Measurements from ENCODE around the gene LEMD2.

The LEMD2 gene

GRCh38 chr6:33761922-33762629, 26.9 kb downstream of the LEMD2 start:
- in situ Hi-C loops (cut with MboI; ENCODE audit: low sequenced_read_pairs): loop anchor here (10.0 kb wide), 1 partner anchor 393 kb away; no protein-coding TSS in a partner anchor

- in situ Hi-C loops (cut with MboI; ENCODE audit: low sequenced_read_pairs): loop anchor here (10.0 kb wide), 1 partner anchor 393 kb away; no protein-coding TSS in a partner anchor
Observed at GRCh38 chr6:33761581-33761921, 27.4 kb downstream of the LEMD2 start.

GRCh38 chr6:33759887-33760629, 28.9 kb downstream of the LEMD2 start:
- in situ Hi-C loops (cut with MboI; ENCODE audit: low sequenced_read_pairs): loop anchor here (10.0 kb wide), 1 partner anchor 395 kb away; no protein-coding TSS in a partner anchor

DNA sequence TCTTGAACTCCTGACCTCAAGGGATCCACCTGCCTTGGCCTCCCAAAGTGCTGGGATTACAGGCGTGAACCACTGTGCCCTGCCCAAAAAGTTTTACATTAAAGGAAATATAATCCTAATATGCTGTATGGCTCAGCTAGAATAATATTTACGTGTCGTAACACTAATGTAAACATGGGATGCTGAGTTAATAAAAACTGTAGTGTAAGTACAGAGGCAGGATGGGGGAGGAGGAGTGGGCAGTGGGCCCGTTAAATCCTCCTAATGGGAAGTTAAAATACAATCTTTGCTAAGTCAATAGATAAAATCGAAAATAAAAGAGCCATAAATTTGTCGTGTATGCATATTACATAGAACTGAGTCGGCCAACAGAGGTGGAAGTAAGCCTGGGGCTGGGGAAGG, 30.1 kb downstream of the LEMD2 start:
- in situ Hi-C loops (cut with MboI; ENCODE audit: low sequenced_read_pairs): no loop called here

DNA sequence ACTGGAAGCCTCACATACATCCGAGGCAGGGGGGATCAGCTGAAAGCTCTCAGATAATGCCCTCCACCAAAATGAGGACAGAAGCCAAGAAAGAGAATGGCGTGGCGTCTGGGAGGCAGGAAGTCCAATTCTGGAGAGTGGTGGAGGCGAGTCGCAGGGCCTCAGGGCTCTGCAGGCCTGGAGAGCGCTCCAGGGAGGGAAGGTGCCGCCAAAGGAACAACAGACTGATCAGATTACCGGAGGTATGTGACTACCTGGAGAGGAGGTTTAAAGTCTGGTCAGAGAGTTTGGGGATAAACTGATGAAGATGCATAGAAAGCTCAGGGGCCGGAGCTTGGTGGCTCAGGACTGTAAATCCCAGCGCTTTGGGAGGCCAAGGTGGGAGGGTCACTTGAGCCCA, 31.0 kb downstream of the LEMD2 start:
- in situ Hi-C loops (cut with MboI; ENCODE audit: low sequenced_read_pairs): no loop called here

DNA sequence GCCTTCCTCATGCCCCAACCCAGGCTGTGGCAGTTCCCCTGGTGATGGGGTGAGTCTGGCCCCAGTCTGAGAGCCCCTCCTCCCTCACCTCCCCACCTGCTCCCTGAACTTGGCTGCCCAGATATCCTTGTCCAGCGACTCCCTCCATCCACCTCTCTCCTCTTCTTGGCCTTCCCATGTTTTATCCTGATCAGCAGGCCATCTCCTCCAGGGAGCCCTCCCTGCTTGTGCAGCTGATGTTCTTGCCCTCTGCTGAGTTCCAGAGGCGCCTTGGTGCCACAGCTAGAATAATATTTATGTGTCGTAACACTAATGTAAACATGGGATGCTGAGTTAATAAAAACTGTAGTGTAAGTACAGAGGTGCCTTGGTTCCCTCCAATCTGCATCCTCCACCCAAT, 31.8 kb downstream of the LEMD2 start:
- in situ Hi-C loops (cut with MboI; ENCODE audit: low sequenced_read_pairs): no loop called here

- in situ Hi-C loops (cut with MboI; ENCODE audit: low sequenced_read_pairs): no loop called here
Observed at GRCh38 chr6:33756211-33756954, 32.5 kb downstream of the LEMD2 start.

GRCh38 chr6:33755070-33755869, 33.7 kb downstream of the LEMD2 start:
- in situ Hi-C loops (cut with MboI; ENCODE audit: low sequenced_read_pairs): no loop called here

GRCh38 chr6:33754222-33754621, 34.7 kb downstream of the LEMD2 start:
- in situ Hi-C loops (cut with MboI; ENCODE audit: low sequenced_read_pairs): no loop called here

- in situ Hi-C loops (cut with MboI; ENCODE audit: low sequenced_read_pairs): no loop called here
Observed at GRCh38 chr6:33752646-33753015, 36.3 kb downstream of the LEMD2 start.

- in situ Hi-C loops (cut with MboI; ENCODE audit: low sequenced_read_pairs): no loop called here
Observed at GRCh38 chr6:33751771-33752645, 36.9 kb downstream of the LEMD2 start.

DNA sequence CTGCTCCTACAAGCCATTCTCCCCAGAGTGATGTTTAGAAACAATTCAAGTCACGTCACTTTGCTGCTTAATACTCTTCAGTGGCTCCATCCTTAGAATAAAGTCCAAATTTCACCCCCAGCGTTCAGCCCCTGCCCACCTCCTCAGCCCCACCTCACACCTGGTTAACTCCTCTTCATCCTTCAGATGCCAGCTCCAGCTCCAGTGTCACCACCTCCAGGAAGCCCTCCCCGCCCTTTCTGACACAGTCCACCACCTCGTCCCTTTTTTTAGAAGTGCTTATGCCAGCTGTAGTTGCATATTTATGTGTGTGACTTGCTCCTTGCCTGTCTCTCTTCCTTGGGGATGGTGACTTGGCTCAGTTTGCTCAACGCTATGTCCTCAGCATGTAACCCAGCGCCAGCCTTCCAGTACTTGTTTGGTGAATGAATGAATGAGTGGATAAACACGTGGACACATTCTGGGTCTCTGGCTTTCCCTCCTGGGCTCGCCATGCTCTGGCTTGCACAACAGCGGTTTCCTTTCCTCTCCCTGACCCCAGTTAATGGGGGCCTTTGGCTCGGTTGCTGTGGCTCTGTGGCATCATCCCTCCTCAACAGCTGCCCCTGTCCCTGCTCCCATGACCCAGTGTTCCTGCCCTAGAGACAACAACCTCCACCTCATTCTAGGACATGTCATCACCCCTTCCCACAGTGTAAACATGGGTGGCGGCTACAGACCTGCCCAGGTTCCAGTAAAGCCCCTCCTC, 38.5 kb downstream of the LEMD2 start:
- in situ Hi-C loops (cut with MboI; ENCODE audit: low sequenced_read_pairs): no loop called here

- in situ Hi-C loops (cut with MboI; ENCODE audit: low sequenced_read_pairs): no loop called here
Observed at GRCh38 chr6:33749401-33749800, 39.5 kb downstream of the LEMD2 start.

GRCh38 chr6:33748841-33749240, 40.1 kb downstream of the LEMD2 start:
- in situ Hi-C loops (cut with MboI; ENCODE audit: low sequenced_read_pairs): no loop called here

- in situ Hi-C loops (cut with MboI; ENCODE audit: low sequenced_read_pairs): no loop called here
Observed at GRCh38 chr6:33747823-33748222, 41.1 kb downstream of the LEMD2 start.

DNA sequence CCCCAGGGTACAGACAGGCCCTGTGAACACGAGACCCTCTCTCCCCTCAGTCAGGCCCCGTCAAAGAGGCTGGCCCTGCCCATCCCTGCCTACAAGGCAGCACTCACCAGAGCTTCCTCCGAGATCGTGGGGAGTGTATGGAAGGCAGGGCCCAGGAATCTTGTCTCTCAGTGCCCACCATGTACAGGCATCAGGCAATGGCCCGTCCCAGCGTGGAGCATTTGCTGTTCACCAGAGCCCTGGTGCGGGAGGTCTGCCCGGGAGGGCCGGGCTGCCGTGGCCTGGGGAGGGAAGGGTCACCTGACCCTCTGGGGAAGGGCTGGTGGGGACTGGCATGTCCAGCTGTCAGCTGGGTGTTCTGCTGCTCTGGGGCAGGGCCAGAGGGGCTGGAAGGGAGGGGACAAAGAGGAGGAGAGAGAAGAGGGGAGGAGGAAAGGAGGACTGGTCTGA, 42.3 kb downstream of the LEMD2 start, which contains the start of gene IP6K3:
Gene IP6K3 (minus strand): TSS at position 255 of the 450 bp plus-strand sequence. CDS start 11,429 bp downstream, outside the sequence.
- in situ Hi-C loops (cut with MboI; ENCODE audit: low sequenced_read_pairs): no loop called here

DNA sequence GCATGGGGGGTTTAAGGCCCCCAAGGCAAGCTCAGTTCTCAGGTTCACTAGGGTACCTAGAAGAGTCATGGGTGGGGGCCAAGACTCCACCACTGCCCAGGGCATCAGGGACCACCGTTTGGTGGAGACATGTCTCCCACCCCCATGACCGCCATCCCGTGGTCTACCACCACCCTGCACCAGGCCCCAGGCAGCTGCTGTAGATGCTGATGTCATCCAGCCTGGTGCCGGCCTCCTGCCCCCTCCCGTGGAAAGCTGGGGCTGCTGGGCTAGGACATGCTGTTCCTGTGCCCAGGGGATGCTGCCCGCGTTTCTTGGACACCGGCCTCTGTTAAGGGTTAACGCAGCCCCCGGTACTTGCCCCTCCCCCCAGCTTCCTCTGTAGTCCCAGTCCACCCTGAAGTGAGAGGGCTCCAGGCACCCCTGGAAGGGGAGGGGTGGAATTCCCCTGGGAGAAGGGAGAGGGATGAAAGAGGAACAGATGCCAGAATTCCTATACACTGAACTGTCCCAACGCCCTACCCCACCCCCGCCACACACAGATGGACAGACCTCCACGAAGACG, 42.8 kb downstream of the LEMD2 start:
- in situ Hi-C loops (cut with MboI; ENCODE audit: low sequenced_read_pairs): no loop called here

DNA sequence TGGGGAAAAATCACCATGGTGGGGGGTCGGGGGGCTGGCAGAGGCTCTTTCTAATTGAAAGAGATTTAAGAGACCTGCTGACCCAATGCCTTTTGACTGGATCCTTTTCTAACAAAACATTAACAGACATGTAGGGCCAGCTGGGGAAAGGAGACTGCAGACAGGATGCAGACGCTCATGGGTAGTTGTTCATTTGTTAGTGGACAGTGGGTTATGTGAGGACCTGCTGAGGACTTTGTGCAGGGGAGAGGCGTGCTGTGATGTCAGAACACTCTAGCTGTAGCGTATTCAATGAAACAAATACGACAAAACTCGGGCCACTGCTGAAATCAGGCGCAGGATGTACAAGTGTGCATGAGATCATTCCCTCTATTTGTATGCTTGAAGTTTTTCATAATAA, 43.4 kb downstream of the LEMD2 start:
- in situ Hi-C loops (cut with MboI; ENCODE audit: low sequenced_read_pairs): no loop called here
